Measurements from ENCODE around the gene RDX.

GRCh38 chr11:110308071-110308470 is 11.7 kb upstream of the RDX start:
- TF ChIP-seq POLR2A (IDR thresholded peaks at IDR 0.05; ENCODE audit: low read depth, low read length) (no peak), TAF1 (IDR thresholded peaks at IDR 0.05; ENCODE audit: borderline replicate concordance, low read depth, low read length) (no peak)
